Thoracic aorta (tissue), 2 donors: Measurements from ENCODE around the gene CYP3A5. TPM values are rescaled to one million over a fixed set of nuclear protein-coding genes. Genes with fewer than 3 reads are reported as not detected.
"Not testable (repeated sequence)": the region's sequence is repeated elsewhere in the genome, so short reads cannot be mapped to it uniquely, and the experiment has no call there.

ENCODE experiments used
- ATAC-seq: fragments of 150-250 bp; one replicate; pipeline ENCODE4 v1.8.0; 2017; ENCODE audit warnings: low read depth; ENCODE audit not compliant: insufficient number of reproducible peaks, low FRiP score
- DNase-seq: peaks from one replicate; pipeline ENCODE4 v3.0.0-alpha.2; 2020; ENCODE audit warnings: low spot score
- H3K27ac ChIP-seq, 2 donors: fragments of 200-600 bp; sonication (generic); 1 replicate in 1 of 2; 2 replicates in 1 of 2; pipeline ENCODE4 v1.5.1; 2016; ENCODE audit warnings: mild to moderate bottlenecking in 2 of 2, moderate library complexity in 2 of 2
- H3K27me3 ChIP-seq: fragments of 200-600 bp; sonication (generic); replicated peaks from 2 replicates; pipeline ENCODE4 v1.6.0; 2016; ENCODE audit warnings: mild to moderate bottlenecking; ENCODE audit not compliant: insufficient read depth
- H3K36me3 ChIP-seq: fragments of 200-600 bp; sonication (generic); one replicate; pipeline ENCODE4 v1.5.1; 2016
- H3K4me1 ChIP-seq, 2 donors: fragments of 200-600 bp; sonication (generic); 1 replicate in 1 of 2; 2 replicates in 1 of 2; pipeline versions ENCODE4 v1.5.1 to v1.6.0; 2016; ENCODE audit warnings: low read depth in 2 of 2, mild to moderate bottlenecking in 1 of 2; ENCODE audit not compliant: control insufficient read depth in 1 of 2
- H3K4me3 ChIP-seq: fragments of 200-600 bp; sonication (generic); 2 replicates; pipeline ENCODE4 v1.5.1; 2016; ENCODE audit warnings: mild to moderate bottlenecking
- H3K9me3 ChIP-seq: fragments of 200-600 bp; sonication (generic); 2 replicates; pipeline ENCODE4 v1.5.1; 2016
- CTCF ChIP-seq: fragments of 200-600 bp; sonication (generic); IDR thresholded peaks from one replicate; pipeline ENCODE4 v1.5.1; 2019; ENCODE audit warnings: antibody characterized with exemption
- total RNA-seq, 2 donors: library from RNA; depleted of rRNA; stranded (reverse); fragments of >200 nt; gene quantifications; one replicate each; pipeline versions ENCODE4 v1.1.0 to v1.2.3, GENCODE V29; 2016

Gene CYP3A5
- 1 to 10 TPM; 3.5 to 5.4 TPM for total RNA-seq

GRCh38 chr7:99679400-99680191 is at the start of gene CYP3A5:
Gene CYP3A5, minus strand, starts transcription at chr7:99679996. Its CDS starts 100 bp downstream, at chr7:99679896.
- ATAC-seq (no peak), DNase-seq (no peak)
- Histone ChIP-seq H3K27ac (no peak within 1 kb of the TSS), H3K4me3 (no peak within 1 kb of the TSS), H3K36me3 (no peaks in the 10 kb centered on the region), H3K4me1 (no peaks in the 10 kb centered on the region), H3K27me3 (no peaks in the 10 kb centered on the region), H3K9me3 (no peaks in the 10 kb centered on the region)
- TF ChIP-seq CTCF = no peak

GRCh38 chr7:99728615-99729014 is 48.8 kb upstream of the CYP3A5 start:
- Histone ChIP-seq H3K27me3 (no peaks in the 10 kb centered on the region), H3K4me1 (no peaks in the 10 kb centered on the region), H3K9me3 (no peaks in the 10 kb centered on the region), H3K27ac (no peak overlapping the region), H3K36me3 (no peaks in the 10 kb centered on the region), H3K4me3 (no peak overlapping the region)
- TF ChIP-seq CTCF = no peak
- DNase-seq (no peak), ATAC-seq (no peak)

- not testable (repeated sequence) for H3K27me3 ChIP-seq, H3K36me3 ChIP-seq, ATAC-seq, H3K4me1 ChIP-seq, H3K9me3 ChIP-seq, DNase-seq, H3K27ac ChIP-seq, H3K4me3 ChIP-seq
Measured at GRCh38 chr7:99723201-99723600, 43.4 kb upstream of the CYP3A5 start.

DNA sequence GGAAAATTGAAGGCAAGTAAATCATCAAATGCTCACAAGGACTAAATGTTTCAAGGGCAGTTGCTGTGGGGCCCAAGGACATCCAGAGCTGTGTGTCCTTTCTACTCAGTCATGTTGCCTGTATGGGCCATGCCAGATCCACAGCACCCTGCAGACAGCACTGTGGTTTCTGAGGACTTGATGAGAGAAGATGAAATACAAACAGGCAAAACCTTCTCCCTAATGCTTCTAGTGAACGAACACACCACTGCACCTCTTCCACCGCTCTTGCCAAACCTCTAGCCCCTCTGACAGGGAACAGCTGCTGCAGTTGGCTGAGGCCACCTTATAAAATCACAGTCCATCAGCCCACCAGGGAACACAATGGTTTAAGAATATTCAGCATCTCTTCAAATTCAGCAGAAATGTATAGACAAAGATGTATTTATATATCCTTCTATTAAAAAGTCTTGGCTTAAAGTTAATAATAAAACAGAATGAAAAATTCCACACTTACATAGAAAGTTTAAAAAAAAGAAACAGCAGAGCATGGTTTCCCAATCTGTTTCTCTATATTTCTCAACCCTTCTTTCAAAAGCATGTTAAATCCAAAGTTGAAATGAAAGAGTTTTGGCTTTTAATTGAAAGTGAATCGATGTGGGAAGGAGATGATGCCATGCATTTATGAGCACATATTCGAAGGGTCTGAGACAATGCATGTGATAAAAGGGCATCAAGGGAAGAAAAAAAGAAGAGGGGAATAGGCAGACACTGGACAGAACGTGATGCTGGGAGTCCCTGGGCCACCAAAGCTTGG is 41.2 kb upstream of the CYP3A5 start:
- no peak for ATAC-seq
- Histone ChIP-seq H3K27ac (no peak overlapping the region), H3K9me3 (no peaks in the 10 kb centered on the region), H3K4me1 (no peaks in the 10 kb centered on the region), H3K27me3 (no peaks in the 10 kb centered on the region), H3K36me3 (no peaks in the 10 kb centered on the region), H3K4me3 (no peak overlapping the region)
- no peak for TF ChIP-seq CTCF
- no peak for DNase-seq

- no peak overlapping the region for H3K27ac ChIP-seq
- H3K36me3 ChIP-seq = no peaks in the 10 kb centered on the region
- H3K9me3 ChIP-seq = no peaks in the 10 kb centered on the region
- DNase-seq (no peak), ATAC-seq (no peak)
- H3K27me3 ChIP-seq = no peaks in the 10 kb centered on the region
- TF ChIP-seq CTCF = no peak
- no peak overlapping the region for H3K4me3 ChIP-seq
- H3K4me1 ChIP-seq = no peaks in the 10 kb centered on the region
Measured at GRCh38 chr7:99719996-99720769, 40.4 kb upstream of the CYP3A5 start.
